ENCODE measurements around the gene COX7A2L.

COX7A2L gene

DNA sequence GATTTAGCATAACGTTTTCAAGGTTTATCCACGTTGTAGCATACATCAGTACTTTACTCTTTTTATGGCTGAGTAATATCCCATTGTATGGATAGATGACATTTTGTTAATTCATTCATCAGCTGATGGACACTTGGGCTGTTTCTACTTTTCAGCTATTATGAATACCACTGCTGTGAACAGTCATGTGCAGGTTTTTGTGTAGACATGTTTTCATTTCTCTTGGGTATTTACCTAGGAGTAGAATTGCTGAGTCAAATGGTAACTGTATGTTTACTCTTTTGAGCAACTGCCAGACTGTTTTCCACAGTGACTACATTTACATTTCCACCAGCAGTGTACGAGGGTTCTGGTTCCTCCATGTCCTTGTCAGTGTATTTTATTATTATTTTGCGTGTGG, 33.9 kb downstream of the COX7A2L start:
- no peak overlapping the region for H3K23ac ChIP-seq (ENCODE audit: low read length in 2 of 2)
- no peak overlapping the region for H2BK15ac ChIP-seq (ENCODE audit: low read depth, poor library complexity, severe bottlenecking)
- H3K27ac ChIP-seq (ENCODE audit: low read length, poor library complexity, severe bottlenecking): no peak overlapping the region
- H3K4me1 ChIP-seq (ENCODE audit: control insufficient read depth, insufficient read depth, low read depth, low read length): no peaks in the 10 kb centered on the region
- H3K18ac ChIP-seq (ENCODE audit: low read depth in 1 of 2, low read length in 2 of 2): no peak overlapping the region
- H2BK120ac ChIP-seq (ENCODE audit: low read depth, low read length): no peak overlapping the region
- no peaks in the 10 kb centered on the region for H3K27me3 ChIP-seq (ENCODE audit: control insufficient read depth in 1 of 2, insufficient read depth in 1 of 2, low read length in 2 of 2)
- no peak overlapping the region for H3K9ac ChIP-seq (ENCODE audit: low read length)
- no peak overlapping the region for H4K91ac ChIP-seq (ENCODE audit: low read length)
- no peak overlapping the region for H2BK5ac ChIP-seq (ENCODE audit: low read depth, low read length, poor library complexity, severe bottlenecking)
- H2AFZ ChIP-seq (ENCODE audit: low read depth, low read length): no peak overlapping the region
- H3K9me3 ChIP-seq (ENCODE audit: control insufficient read depth, low read length): no peaks in the 10 kb centered on the region
- H3K4me2 ChIP-seq (ENCODE audit: low read length, poor library complexity, severe bottlenecking): no peak overlapping the region
- no peak overlapping the region for H3K4ac ChIP-seq (ENCODE audit: low read depth in 1 of 2, low read length in 2 of 2)
- no peak overlapping the region for H3K4me3 ChIP-seq (ENCODE audit: insufficient read depth in 1 of 2, low read depth in 1 of 2, low read length in 2 of 2)
- DNase-seq: peak; percentile 14
- no peak overlapping the region for H2AK5ac ChIP-seq (ENCODE audit: low read length, severe bottlenecking)
- H2BK12ac ChIP-seq (ENCODE audit: low read length in 2 of 2): no peak overlapping the region
- H4K8ac ChIP-seq (ENCODE audit: low read length): no peak overlapping the region
- H3K36me3 ChIP-seq (ENCODE audit: control insufficient read depth in 1 of 2, insufficient read depth in 2 of 2, low read depth in 1 of 2, low read length in 2 of 2): peaks cover 4 to 51% of the 10 kb centered on the region in 2 experiments
- H3K14ac ChIP-seq (ENCODE audit: low read length in 2 of 2): no peak overlapping the region
- WGBS: 90% methylated on average over 4 of the region's 4 CpGs
- H3K79me1 ChIP-seq (replicated peaks; ENCODE audit: low read length, poor library complexity, severe bottlenecking): peaks cover 9% of the 10 kb centered on the region

DNA sequence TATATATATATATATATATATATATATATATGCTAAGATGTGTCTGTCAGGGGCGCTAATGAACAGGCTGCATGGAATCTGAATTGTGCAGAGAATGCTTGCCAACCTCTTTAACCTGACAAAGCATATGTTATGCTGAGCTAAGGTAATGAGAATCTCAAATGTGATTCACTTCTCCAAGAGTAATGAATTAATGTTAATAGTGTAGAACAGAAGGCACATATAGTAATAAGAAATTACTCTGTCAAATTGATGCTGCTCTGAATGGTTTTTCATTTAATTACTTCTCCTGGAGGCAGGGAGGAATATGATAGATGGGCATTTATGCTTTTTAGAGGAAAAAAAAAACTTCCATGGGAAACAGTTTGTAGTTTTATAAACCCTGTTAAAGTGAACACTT, 35.4 kb downstream of the COX7A2L start:
- Histone ChIP-seq H3K23ac (ENCODE audit: low read length in 2 of 2) (no peak overlapping the region), H2BK12ac (ENCODE audit: low read length in 2 of 2) (no peak overlapping the region), H3K4me2 (ENCODE audit: low read length, poor library complexity, severe bottlenecking) (no peak overlapping the region), H3K14ac (ENCODE audit: low read length in 2 of 2) (no peak overlapping the region), H3K4ac (ENCODE audit: low read depth in 1 of 2, low read length in 2 of 2) (no peak overlapping the region), H4K8ac (ENCODE audit: low read length) (no peak overlapping the region), H2AK5ac (ENCODE audit: low read length, severe bottlenecking) (no peak overlapping the region), H4K91ac (ENCODE audit: low read length) (no peak overlapping the region), H3K9ac (ENCODE audit: low read length) (no peak overlapping the region), H2AFZ (ENCODE audit: low read depth, low read length) (no peak overlapping the region), H3K36me3 (ENCODE audit: control insufficient read depth in 1 of 2, insufficient read depth in 2 of 2, low read depth in 1 of 2, low read length in 2 of 2) (peaks cover 4 to 46% of the 10 kb centered on the region in 2 experiments), H3K4me3 (ENCODE audit: insufficient read depth in 1 of 2, low read depth in 1 of 2, low read length in 2 of 2) (no peak overlapping the region), H3K79me1 (replicated peaks; ENCODE audit: low read length, poor library complexity, severe bottlenecking) (peaks cover 9% of the 10 kb centered on the region), H3K27me3 (ENCODE audit: control insufficient read depth in 1 of 2, insufficient read depth in 1 of 2, low read length in 2 of 2) (no peaks in the 10 kb centered on the region), H3K4me1 (ENCODE audit: control insufficient read depth, insufficient read depth, low read depth, low read length) (no peaks in the 10 kb centered on the region), H3K27ac (ENCODE audit: low read length, poor library complexity, severe bottlenecking) (no peak overlapping the region), H2BK15ac (ENCODE audit: low read depth, poor library complexity, severe bottlenecking) (no peak overlapping the region), H2BK5ac (ENCODE audit: low read depth, low read length, poor library complexity, severe bottlenecking) (no peak overlapping the region), H3K18ac (ENCODE audit: low read depth in 1 of 2, low read length in 2 of 2) (no peak overlapping the region), H2BK120ac (ENCODE audit: low read depth, low read length) (no peak overlapping the region), H3K9me3 (ENCODE audit: control insufficient read depth, low read length) (no peaks in the 10 kb centered on the region)
- no CpG with 5 or more reads among the region's 1 CpG for WGBS
- no peak for DNase-seq

DNA sequence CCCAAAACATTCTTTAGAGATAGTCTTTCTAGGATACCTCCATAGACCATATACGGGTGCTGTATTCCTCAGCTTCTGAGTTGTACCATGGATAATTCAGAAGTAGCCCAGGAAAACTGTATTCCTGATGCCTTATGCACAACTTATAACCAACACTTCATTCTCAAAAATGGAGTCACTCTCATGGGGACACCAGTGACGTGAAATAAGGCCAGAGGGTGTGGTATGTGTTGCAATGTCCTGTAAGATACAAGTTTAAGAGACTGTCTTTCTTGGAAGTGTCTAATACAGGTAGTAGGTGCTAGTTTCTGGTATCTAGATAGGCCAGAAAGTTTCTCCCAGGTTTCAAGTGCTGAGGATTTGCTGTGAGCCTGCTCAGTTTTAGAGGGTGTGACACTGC, 36.1 kb downstream of the COX7A2L start:
- peaks cover 2 to 46% of the 10 kb centered on the region in 2 experiments for H3K36me3 ChIP-seq (ENCODE audit: control insufficient read depth in 1 of 2, insufficient read depth in 2 of 2, low read depth in 1 of 2, low read length in 2 of 2)
- H3K27me3 ChIP-seq (ENCODE audit: control insufficient read depth in 1 of 2, insufficient read depth in 1 of 2, low read length in 2 of 2): no peaks in the 10 kb centered on the region
- H3K4me1 ChIP-seq (ENCODE audit: control insufficient read depth, insufficient read depth, low read depth, low read length): no peaks in the 10 kb centered on the region
- H2BK120ac ChIP-seq (ENCODE audit: low read depth, low read length): no peak overlapping the region
- no peak overlapping the region for H3K18ac ChIP-seq (ENCODE audit: low read depth in 1 of 2, low read length in 2 of 2)
- H3K9me3 ChIP-seq (ENCODE audit: control insufficient read depth, low read length): no peaks in the 10 kb centered on the region
- no peak overlapping the region for H2BK15ac ChIP-seq (ENCODE audit: low read depth, poor library complexity, severe bottlenecking)
- H3K23ac ChIP-seq (ENCODE audit: low read length in 2 of 2): no peak overlapping the region
- no peak overlapping the region for H3K14ac ChIP-seq (ENCODE audit: low read length in 2 of 2)
- no peak overlapping the region for H3K9ac ChIP-seq (ENCODE audit: low read length)
- H3K79me1 ChIP-seq (replicated peaks; ENCODE audit: low read length, poor library complexity, severe bottlenecking): peaks cover 9% of the 10 kb centered on the region
- H2BK12ac ChIP-seq (ENCODE audit: low read length in 2 of 2): no peak overlapping the region
- H3K27ac ChIP-seq (ENCODE audit: low read length, poor library complexity, severe bottlenecking): no peak overlapping the region
- no peak for DNase-seq
- H3K4me3 ChIP-seq (ENCODE audit: insufficient read depth in 1 of 2, low read depth in 1 of 2, low read length in 2 of 2): no peak overlapping the region
- no peak overlapping the region for H4K91ac ChIP-seq (ENCODE audit: low read length)
- H3K4ac ChIP-seq (ENCODE audit: low read depth in 1 of 2, low read length in 2 of 2): no peak overlapping the region
- no peak overlapping the region for H2AK5ac ChIP-seq (ENCODE audit: low read length, severe bottlenecking)
- H2BK5ac ChIP-seq (ENCODE audit: low read depth, low read length, poor library complexity, severe bottlenecking): no peak overlapping the region
- H3K4me2 ChIP-seq (ENCODE audit: low read length, poor library complexity, severe bottlenecking): no peak overlapping the region
- H2AFZ ChIP-seq (ENCODE audit: low read depth, low read length): no peak overlapping the region
- WGBS: 89% methylated on average over 2 of the region's 2 CpGs
- no peak overlapping the region for H4K8ac ChIP-seq (ENCODE audit: low read length)

DNA sequence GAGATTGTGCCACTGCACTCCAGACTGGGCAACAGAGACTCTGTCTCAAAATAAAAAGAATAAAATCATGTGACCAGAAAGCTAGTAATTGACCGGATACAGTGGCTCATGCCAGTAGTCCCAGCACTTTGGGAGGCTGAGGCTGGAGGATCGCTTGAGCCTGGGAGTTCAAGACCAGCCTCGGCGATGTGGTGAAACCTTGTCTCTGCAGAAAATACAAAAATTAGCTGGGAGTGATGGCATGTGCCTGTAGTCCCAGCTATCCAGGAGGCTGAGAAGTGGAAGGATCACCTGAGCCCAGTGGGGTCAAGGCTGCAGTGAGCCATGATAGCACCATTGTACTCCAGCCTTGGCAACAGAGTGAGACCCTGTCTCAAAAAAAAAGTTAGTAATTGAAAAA, 36.8 kb downstream of the COX7A2L start:
- WGBS: 98% methylated on average over 4 of the region's 4 CpGs
- no peak overlapping the region for H2AFZ ChIP-seq (ENCODE audit: low read depth, low read length)
- H3K27ac ChIP-seq (ENCODE audit: low read length, poor library complexity, severe bottlenecking): no peak overlapping the region
- no peak overlapping the region for H2BK15ac ChIP-seq (ENCODE audit: low read depth, poor library complexity, severe bottlenecking)
- no peak overlapping the region for H4K8ac ChIP-seq (ENCODE audit: low read length)
- no peak overlapping the region for H2BK120ac ChIP-seq (ENCODE audit: low read depth, low read length)
- H3K4me1 ChIP-seq (ENCODE audit: control insufficient read depth, insufficient read depth, low read depth, low read length): no peaks in the 10 kb centered on the region
- H3K9ac ChIP-seq (ENCODE audit: low read length): no peak overlapping the region
- H3K4me3 ChIP-seq (ENCODE audit: insufficient read depth in 1 of 2, low read depth in 1 of 2, low read length in 2 of 2): no peak overlapping the region
- DNase-seq: no peak
- H3K14ac ChIP-seq (ENCODE audit: low read length in 2 of 2): no peak overlapping the region
- no peak overlapping the region for H3K4me2 ChIP-seq (ENCODE audit: low read length, poor library complexity, severe bottlenecking)
- H3K27me3 ChIP-seq (ENCODE audit: control insufficient read depth in 1 of 2, insufficient read depth in 1 of 2, low read length in 2 of 2): no peaks in the 10 kb centered on the region
- H3K9me3 ChIP-seq (ENCODE audit: control insufficient read depth, low read length): no peaks in the 10 kb centered on the region
- H3K4ac ChIP-seq (ENCODE audit: low read depth in 1 of 2, low read length in 2 of 2): no peak overlapping the region
- H3K18ac ChIP-seq (ENCODE audit: low read depth in 1 of 2, low read length in 2 of 2): no peak overlapping the region
- no peak overlapping the region for H2BK12ac ChIP-seq (ENCODE audit: low read length in 2 of 2)
- no peak overlapping the region for H3K23ac ChIP-seq (ENCODE audit: low read length in 2 of 2)
- H4K91ac ChIP-seq (ENCODE audit: low read length): no peak overlapping the region
- H2BK5ac ChIP-seq (ENCODE audit: low read depth, low read length, poor library complexity, severe bottlenecking): no peak overlapping the region
- no peak overlapping the region for H2AK5ac ChIP-seq (ENCODE audit: low read length, severe bottlenecking)
- peaks cover 0 to 45% of the 10 kb centered on the region in 2 experiments for H3K36me3 ChIP-seq (ENCODE audit: control insufficient read depth in 1 of 2, insufficient read depth in 2 of 2, low read depth in 1 of 2, low read length in 2 of 2)
- H3K79me1 ChIP-seq (replicated peaks; ENCODE audit: low read length, poor library complexity, severe bottlenecking): peaks cover 9% of the 10 kb centered on the region
